ENCODE results near the gene SLC6A4.
"Not testable (repeated sequence)": the region's sequence is repeated elsewhere in the genome, so short reads cannot be mapped to it uniquely, and the experiment has no call there.

SLC6A4 gene

DNA sequence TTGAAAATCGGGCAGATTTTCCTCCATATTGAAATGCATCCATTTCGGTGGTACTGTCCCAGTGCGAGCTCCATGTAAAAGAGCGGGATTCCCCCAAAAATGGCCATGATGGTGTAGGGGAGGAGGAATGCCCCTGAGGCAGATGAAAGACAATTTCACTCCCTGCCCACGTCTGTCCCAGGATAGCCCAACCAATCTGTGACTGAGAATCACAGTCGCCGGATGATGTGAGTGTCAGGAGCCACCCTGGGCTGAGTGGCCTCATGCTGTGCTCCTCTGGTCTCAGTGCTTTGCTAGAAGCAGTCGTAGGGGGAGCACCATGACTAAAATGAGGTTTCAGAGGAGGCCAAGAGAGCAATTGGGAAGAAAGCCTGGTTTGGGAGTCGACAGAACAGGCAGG lies 16.7 kb downstream of the SLC6A4 start:
- no peak for DNase-seq

DNA sequence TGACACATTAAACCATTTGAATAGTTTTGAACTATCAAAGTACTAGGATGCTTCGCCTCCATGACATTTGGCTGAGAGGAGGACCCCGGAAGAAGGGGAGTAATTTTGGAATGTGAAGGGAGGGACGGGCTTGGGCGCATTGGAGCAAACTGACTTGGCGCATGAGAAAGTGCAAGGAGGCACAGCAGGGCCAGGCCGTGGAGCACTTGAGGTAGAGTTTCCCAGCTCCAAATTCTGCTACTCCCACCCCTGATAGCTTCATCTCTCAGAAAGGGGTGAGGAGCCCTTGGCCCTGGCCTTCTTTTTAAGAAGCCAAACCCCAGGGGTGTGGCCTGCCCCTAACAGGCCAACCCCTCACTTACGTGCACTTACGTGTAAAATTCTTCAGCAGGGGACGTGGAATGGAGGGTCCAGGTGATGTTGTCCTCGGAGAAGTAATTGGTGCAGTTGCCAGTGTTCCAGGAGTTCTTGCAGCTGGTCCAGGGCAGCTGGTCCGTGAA lies 17.7 kb downstream of the SLC6A4 start:
- DNase-seq = no peak

DNA sequence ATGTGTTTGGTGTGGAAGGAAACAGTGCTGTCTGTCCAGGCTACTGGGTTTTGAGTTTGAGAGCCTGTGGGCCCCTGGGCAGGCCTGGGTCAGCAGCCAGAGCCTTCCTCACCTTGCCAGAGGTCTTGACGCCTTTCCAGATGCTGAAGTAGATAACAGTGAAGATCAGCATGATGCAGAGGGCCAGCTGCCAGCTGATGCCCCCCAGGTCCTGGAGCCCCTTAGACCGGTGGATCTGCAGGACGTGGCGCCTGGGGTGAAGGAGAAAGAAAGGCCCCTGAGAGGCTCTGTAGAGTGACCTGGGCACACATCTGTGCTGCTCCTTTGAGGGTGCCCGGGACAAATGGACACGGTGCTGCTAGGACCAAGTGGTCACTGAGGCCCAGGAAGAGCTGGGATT lies 18.4 kb downstream of the SLC6A4 start:
- no peak for DNase-seq

DNA sequence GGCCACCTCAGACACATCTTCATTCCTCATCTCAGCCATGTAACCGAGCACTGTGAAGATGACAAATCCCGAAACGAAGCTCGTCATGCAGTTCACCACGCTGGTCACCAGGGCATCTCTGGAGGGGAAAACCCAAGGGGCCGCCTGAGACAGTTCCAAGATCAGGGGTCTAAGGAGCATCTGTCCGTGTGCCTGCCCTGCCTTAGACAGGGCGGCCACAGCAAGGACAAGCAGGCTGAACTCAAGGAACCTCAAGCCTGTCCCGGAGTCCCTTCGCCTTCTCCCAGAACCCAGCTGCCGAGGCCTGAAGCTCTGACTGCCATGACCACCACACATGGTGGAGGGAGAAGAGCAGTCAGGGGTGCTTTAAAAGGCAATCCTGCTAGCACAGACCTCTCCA lies 22.7 kb downstream of the SLC6A4 start:
- DNase-seq = no peak

DNA sequence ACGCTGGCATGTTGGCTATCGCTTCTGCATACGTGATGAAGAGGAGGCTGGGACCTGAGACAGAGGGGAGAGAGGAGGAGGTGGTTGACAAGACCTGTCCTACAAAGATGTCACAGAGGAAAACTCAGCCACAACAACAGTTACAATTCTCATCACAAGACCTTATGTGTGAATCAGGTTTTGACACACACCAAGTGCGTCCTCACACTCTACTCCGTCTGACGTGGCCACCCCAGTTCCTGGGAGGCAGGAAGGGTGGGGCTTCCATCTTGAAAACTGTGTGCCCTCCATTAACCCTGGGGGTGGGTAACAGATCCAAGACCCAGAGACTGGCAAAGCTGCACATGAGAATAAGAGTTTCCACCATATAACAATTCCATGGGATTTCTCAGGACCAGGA lies 24.1 kb downstream of the SLC6A4 start:
- no peak for DNase-seq

DNA sequence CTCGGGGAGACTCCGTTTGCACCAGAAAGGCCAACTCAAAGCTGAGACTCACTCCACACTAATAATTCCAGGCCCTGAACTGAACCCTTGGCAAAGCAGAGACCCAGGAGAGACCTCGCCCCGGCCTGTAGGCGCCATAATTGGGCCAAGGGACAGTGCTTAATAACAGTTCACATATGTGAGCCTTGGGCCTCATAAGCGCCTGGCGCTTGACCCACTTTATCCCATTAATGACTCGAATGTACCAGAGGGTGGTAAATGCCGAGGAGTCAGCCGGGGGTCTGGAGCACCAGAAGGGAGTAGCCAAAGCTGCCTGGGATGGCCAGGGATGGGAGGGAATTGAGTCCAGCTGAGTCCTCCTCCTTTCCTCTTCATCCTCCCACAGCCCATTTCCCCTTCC lies 24.6 kb downstream of the SLC6A4 start:
- no peak for DNase-seq

DNA sequence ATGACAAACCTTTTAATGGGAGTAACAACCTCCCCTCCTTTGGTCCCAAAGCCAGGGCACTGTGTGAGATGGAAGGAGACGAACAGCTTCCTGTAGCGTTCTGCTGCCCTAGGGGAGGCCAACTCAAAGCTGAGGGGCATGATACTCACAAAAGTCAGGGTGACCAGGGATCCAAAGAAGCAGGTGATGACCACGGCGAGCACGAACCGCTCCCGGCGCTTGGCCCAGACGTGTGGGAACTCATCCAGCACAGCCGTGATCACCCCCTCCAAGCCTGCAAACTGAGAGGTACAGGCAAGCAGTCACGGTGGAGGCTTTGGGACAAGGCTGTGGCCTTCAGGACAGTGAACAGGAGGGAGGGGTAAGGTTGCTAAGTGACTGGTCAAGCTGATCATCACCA lies 25.1 kb downstream of the SLC6A4 start:
- DNase-seq = no peak

DNA sequence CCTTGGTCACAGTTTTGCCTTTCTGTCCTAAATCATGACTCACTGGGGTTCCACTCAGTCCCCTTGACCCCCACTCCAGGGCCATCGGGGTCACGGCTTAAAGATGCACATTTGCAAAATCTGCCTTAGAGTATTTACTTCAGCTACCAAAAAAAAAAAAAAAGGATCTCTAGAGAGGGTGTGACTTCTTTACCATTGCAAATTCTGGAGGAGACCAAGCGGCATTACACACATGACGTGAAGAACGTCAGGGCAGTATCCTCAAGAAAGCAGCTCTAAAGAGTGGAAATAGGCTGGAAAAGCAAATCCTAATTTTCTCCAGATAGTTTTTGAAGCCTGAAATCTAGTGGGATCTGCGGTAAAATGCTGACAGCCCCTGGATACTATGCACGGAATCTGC lies 25.6 kb downstream of the SLC6A4 start:
- DNase-seq = no peak

DNA sequence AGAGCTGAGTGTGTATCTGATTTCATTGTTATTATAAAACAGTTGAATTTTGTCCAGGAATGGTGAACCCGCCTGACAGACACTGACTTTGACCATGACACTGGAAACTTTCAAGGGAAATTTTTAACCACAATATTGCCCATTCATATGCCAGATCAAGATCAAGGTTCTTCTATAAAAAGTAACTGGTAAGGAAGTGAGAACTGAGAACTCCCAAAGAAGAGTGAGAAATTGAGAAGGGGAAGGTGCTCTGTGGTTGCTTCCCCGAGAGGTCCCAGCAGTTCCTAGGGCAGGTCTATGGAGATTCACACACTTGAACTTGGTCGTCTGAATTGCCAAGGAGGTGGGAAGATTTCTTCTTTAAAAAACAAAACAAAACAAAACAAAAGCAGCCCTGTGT lies 27.3 kb downstream of the SLC6A4 start:
- DNase-seq = no peak

DNA sequence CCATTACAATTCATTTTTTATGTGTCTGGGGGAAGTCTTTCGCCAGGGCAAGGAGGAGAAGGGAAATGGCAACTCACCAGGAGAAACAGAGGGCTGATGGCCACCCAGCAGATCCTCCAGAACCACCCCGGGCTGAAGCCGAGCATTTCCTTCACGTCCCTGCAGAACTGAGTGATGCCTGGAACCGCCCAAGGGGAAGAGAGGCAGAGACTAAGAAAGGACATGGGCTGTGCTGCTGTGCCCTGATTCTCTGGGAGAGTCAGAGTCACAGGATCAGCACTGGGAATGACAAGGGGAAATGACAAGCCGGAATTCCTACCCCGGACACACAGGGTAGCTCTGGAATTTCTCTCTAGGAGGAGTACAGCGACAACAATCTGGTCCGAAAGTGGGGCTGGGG lies 27.8 kb downstream of the SLC6A4 start:
- DNase-seq = no peak

DNA sequence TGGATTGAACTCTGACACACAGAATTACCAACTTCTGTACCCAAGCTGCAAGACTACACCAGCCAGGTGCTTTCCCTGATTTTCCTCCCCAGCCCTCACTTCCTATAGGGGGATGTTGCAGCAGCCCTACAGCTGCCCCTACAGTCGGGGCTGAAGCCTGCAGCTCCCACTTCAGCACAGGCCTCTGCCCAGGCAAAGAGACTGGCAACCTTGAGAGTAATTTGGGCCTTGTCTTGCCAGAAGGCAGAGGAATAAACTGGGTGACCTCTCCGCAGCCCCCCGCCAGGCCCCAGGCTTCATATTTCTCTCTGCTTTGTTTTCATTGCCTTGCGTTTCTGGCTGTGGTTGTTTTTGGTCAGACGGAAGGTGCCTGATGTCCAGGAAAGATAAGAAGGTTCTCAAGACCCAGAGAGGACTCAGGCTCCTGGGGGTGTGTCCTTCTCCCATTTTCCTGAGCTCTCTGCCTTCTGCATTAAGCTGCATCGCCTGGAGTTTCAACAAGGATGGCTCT lies 32.0 kb downstream of the SLC6A4 start:
- no peak for DNase-seq

DNA sequence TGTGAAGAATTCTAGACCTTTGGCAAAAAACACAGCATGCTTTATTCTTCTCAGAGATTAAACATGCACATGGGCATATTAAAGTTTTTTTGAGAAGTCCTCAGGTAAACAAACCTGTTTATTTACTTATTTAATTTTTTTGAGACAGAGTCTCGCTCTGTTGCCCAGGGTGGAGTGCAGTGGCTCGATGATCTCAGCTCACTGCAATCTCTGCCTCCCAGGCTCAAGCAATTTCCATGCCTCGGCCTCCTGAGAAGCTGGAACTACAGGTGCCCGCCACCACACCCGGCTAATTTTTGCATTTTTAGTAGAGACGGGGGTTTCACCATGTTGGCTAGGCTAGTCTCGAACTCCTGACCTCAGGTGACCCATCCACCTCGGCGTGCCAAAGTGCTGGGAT lies 34.8 kb downstream of the SLC6A4 start:
- not testable (repeated sequence) for DNase-seq

DNA sequence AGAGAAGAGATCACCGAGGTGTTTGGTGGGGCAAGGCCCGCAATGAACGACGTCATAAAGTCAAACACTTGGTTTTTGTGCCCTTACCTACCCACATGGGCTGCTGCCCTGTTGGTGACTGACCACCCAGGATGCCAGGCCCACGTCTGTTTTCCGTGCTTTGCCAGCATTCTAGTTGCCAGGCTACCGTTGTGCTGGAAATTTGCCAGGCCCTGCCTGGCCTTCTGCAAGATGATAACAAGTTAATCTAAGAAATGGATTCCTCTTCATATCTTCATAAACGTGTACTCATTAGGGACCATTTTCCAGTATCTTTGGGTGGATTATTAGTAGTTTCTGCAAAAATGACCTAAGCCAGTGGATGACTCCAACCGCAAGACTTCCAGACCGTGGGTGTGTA lies 35.4 kb downstream of the SLC6A4 start:
- no peak for DNase-seq

DNA sequence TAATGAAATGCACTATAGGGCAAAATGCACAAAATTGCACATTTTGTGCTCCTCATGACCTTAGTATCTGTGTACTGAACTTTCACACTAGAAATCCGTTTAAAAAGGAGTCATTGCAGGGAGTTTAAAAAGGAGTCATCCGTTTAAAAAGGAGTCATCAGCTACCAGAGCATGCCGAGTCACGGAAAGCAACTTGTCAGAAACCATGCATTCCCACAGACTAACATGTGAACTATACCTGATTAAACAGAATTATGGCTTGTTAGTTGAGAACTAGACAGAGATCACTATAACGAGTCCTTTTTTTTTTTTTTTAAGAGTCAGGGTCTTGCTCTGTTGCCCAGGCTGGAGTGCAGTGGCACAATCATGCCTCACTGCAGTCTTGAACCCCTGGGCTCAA lies 35.9 kb downstream of the SLC6A4 start:
- no peak for DNase-seq

DNA sequence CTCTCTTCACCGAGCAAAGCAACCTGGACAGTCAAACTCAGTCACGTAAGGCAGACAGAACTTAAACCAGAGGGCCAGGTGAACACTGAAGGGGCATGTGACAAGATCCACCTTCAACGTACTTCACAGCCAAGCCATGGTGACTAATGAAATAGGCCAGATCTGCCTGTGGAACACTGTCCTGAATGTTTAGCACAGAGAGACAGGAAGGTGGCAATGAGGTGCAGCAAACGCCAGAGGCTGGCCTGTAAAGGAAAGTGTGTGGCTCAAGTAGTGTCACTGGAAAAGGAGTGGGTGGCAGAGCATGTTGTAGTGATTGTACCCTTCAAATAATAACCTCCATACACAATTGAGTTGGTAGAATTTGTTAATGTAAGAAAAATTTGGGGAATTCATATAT lies 38.1 kb downstream of the SLC6A4 start:
- no peak for DNase-seq

DNA sequence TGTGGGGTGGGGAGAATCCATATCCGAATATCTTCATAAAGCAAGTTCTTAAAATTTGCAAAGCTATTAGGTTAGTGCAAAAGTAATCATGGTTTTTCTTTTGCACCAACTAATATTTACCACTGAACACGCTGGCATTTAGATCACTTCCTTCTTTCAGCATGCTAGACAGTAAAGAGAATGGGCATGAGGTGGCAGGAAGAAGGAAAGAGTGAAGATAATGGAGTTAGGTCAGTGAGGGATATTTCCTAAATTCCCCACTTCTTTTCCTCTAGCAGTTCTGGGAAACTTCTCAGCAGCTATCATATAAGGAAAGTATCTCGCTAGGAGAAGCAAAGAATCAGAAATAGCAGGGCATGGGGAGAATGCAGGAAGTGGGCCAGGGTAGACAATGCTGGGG lies 39.0 kb downstream of the SLC6A4 start:
- no peak for DNase-seq

DNA sequence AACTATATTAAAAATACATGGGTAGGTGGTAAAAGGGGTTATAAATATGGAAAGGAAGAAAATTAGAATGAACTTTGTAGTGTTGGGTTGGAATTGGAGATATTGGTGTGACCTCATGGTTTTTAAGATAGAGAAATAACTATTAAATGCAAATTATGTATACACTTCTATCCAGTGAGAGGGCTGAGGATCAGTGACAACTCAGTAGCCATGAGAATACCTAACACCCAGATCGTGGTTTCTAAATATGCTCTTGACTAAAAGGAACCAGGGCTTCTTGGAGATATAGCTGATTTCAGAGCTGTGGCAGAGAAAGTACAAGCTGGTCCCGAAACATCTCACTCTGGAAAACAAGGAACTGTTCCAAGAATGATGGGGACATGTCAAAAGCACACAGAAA lies 44.4 kb downstream of the SLC6A4 start:
- DNase-seq = no peak

DNA sequence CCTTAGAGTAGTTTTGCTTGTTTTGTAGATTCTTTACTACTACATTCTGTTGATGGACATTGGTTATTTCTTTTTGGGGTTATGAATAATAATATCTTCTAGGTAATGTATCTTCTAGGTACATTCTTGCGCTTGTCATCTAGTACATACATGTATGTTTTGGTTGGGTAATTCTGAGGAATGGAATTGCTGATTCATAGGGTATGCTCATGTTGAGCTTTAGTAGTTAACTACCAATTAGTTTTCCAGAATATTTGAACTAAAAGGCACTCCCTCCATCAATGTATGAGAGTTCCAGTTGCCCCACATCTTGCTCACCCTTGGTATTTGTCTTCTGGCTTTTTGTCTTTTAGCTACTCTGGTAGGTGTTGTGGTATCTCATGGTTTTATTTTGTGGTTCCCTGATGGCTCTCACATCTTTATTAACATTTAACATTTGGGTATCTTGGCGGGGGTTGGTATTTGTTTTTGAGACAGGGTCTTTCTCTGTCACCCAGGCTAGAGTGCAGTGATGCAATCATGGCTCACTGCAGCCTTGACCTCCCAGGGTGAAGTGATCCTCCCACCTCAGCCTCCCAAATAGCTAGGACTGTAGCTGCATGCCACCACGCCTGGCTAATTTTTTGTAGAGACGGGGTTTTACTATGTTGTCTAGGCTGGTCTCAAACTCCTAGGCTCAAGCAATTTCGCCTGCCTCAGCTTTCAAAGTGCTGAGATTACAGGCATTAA lies 47.1 kb downstream of the SLC6A4 start:
- no peak for DNase-seq

DNA sequence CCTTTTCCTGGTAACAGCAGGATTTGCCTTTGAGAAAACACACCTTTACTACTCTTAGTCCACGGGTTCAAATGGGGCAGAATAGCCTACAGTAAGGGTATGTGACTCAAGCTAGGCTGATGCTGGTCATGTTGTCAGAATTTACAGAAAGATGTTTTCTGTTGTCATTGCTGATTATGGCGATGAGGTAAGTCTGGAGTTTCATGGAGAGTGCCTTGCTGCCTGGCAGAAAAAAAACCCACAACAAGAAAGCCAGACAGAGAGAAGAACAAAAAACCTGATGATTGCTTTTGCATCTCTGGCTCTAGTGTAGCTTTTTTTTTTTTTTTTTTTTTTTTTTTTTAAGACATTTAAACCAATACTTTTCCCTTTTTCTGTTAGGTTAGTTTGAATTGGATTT lies 47.9 kb downstream of the SLC6A4 start:
- no peak for DNase-seq

DNA sequence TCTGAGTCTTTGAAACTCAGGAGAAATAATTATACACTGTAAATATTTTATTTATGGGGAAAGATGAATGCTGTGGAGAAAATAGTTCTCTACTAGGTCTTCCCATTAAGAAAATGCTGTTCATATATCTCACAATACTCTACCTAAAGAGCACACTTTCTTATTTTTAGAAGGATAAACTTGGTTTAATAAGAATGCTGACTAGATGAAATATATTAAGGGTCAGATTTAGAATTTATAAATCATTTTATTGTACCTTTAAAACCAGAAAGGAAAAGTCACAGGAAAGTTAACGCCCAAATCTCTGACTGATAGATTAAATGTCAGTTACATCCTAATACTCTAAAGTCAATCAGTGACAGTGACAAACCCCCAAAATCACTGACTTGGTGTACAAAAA lies 48.7 kb downstream of the SLC6A4 start:
- no peak for DNase-seq

DNA sequence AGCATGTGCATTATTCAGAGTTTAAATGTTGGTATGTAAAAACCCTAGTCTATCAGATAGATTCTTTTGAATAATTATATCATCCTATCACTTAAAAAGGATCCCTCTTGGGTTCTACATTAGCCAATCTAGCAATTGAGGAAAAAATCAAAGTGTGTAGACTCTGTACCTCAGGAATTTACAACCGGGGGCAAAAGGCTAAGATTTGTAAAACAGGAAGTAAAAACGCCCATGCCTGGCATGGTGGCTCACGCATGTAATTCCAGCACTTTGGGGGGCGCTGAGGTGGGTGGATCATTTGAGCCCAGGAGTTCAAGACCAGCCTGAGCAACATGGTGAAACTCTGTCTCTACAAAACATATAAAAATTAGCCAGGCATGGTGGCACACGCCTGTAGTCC lies 58.6 kb downstream of the SLC6A4 start:
- DNase-seq = no peak

DNA sequence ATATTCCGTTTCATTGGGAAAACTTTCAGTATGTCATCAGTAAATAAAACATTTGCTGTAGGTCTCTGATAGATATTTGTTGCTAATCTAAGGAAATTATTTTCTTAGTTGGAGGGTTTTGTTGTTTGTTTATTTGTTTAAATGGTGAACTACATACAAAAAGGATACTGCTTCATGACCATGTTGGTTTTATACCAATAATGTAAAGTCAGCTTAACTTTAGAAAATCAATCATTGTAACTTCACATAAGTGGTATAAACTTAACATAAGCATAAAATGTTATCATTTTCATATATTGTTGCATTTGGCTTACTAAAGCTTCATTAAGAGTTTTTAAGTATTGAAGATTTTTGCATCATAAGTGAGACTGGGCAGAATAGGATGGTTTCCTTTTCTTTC lies 60.9 kb downstream of the SLC6A4 start:
- DNase-seq = no peak

DNA sequence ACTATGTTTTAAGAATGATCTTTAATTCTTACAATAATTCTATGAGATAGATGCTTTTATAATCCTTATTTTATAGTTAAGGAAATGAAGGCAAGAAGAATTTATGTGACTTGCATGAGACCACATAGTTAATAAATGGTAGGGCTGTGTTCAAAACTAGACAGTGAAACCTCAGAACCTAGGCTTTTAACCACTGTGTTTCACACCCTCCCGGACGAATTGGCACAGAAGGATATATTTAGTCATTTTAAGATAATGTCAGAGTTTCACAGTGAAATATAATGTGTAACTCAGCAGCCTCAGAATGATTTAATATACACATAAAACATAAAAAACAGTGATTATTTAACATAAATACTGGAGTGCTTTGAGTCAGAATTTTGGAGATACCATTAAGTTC lies 61.8 kb downstream of the SLC6A4 start:
- DNase-seq = no peak

DNA sequence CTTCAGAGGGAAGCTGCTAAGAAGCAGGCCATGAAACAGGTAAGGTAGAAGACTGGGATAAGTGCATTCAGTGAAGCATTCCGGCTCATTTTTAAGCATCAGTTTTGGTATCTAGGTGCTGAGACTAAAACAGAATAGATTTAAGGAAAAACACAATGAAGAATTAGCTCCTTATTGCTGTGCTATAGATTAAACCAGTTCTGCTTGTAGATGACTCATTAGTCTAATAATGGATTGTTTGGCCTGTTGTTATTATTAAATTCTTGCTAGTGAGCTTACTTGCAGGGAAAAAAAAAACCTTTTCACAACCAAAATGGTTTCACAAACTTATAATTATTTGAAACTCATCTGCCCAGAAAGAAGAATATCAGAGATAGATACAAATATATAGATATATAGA lies 62.9 kb downstream of the SLC6A4 start:
- no peak for DNase-seq

DNA sequence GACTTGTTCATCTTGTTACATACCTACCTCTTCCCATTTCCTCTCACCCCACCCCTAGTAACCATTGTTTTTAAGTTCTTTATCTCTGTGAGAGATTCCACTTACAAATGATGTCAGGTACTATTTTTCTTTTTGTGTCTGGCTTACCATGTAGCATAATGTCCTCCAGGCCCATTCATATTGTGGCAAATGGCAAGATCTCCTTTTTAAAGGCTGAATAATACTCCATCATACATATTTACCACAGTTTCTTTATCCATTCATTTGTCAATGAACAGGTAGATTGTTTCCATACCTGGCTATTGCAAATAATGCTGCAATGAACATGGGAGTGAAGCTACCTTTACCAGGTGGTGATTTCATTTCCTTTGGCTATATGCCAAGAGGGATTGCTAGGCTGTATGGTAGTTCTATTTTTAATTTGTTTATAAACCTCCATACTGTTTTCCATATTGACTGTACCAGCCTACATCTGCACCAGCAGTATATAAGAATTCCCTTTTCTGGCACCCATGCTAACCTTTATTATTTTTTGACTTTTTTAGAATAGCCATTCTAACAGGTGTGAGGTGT lies 65.0 kb downstream of the SLC6A4 start:
- no peak for DNase-seq

All from NCI-H187 (cell line).